ENCODE measurements around the gene TMEM18. TPM values are rescaled to one million over a fixed set of nuclear protein-coding genes. Genes with fewer than 3 reads are reported as not detected.
"Not testable (repeated sequence)": the region's sequence is repeated elsewhere in the genome, so short reads cannot be mapped to it uniquely, and the experiment has no call there.

Gene TMEM18
- total RNA-seq, 1 donor from 2014 or later, result 34.6 TPM

DNA sequence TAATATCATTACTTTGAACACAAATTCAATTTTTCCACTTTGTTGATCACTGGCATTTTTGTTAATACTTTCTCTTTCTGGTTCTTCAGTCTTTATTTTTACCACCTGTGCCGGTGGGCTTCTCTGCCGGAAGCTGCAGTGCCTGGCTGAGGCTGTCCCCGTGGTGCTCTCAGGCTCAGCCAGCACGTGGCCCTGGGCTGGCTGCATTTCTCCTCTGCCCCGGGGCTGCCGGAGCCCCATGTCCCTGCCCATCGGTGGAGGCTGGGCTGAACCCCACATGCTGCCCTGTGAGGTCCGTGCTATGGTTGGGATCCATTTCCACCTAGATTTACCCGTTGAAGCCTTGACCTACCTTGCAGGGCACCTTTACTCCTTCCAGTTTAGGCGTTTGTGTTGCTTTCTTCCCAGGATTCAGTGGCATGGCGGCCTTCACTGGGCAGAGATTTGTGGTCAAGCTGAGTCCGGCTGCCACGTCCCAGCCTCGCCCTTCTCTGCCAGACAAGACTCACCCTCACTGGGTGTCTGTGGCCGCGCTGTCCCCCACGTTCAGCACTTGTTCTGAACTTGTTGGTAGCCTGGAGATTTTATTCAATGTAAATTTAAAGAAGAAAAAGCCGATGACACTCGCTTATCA is 12.8 kb upstream of the TMEM18 start:
- ChIA-PET POLR2A (interaction anchor here (0.9 kb wide), 1 partner anchor 12 kb away, joined by 9 read pairs; no protein-coding TSS in a partner anchor), CTCF (no interaction called here)
- ATAC-seq (ENCODE audit: low read depth), result peak; percentile 69
- no peak overlapping the region for H3K27ac Mint-ChIP-seq
- peaks cover 17% of the 10 kb centered on the region for H3K4me1 Mint-ChIP-seq
- no peaks in the 10 kb centered on the region for H3K27me3 Mint-ChIP-seq
- H3K9me3 Mint-ChIP-seq, result peaks cover 3% of the 10 kb centered on the region
- H3K36me3 Mint-ChIP-seq (ENCODE audit: low read depth), result peaks cover 3% of the 10 kb centered on the region
- DNase-seq, result no peak
- TF ChIP-seq, protein P1, sequence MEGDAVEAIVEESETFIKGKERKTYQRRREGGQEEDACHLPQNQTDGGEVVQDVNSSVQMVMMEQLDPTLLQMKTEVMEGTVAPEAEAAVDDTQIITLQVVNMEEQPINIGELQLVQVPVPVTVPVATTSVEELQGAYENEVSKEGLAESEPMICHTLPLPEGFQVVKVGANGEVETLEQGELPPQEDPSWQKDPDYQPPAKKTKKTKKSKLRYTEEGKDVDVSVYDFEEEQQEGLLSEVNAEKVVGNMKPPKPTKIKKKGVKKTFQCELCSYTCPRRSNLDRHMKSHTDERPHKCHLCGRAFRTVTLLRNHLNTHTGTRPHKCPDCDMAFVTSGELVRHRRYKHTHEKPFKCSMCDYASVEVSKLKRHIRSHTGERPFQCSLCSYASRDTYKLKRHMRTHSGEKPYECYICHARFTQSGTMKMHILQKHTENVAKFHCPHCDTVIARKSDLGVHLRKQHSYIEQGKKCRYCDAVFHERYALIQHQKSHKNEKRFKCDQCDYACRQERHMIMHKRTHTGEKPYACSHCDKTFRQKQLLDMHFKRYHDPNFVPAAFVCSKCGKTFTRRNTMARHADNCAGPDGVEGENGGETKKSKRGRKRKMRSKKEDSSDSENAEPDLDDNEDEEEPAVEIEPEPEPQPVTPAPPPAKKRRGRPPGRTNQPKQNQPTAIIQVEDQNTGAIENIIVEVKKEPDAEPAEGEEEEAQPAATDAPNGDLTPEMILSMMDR (IDR thresholded peaks at IDR 0.05), result no peak
- intact Hi-C loops (cut with micrococcal nuclease), result no loop called here
- no peak overlapping the region for H3K4me3 Mint-ChIP-seq

DNA sequence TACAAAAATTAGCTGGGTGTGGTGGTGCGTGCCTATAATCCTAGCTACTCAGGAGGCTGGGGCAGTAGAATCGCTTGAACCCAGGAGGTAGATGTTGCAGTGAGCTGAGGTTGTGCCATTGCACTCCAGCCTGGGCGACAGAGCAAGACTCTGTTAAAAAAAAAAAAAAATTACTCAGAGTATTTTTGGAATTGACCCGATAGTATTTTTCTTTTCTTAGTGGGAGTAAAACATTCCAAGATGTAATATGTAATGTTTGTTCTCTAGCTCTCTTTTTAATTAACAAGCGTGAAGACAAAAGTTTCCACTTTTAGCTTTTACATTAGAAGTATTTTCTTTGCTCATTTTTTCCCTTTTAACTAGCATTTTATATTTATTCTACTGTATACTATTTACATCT is 12.0 kb upstream of the TMEM18 start:
- Mint-ChIP-seq H3K9me3 (peaks cover 9% of the 10 kb centered on the region), H3K4me1 (peaks cover 17% of the 10 kb centered on the region), H3K4me3 (no peak overlapping the region), H3K36me3 (ENCODE audit: low read depth) (peaks cover 9% of the 10 kb centered on the region), H3K27me3 (no peaks in the 10 kb centered on the region), H3K27ac (no peak overlapping the region)
- intact Hi-C loops (cut with micrococcal nuclease), result no loop called here
- CTCF ChIA-PET, result no interaction called here
- TF ChIP-seq, protein P1 (IDR thresholded peaks at IDR 0.05), result no peak
- no peak for ATAC-seq (ENCODE audit: low read depth)
- POLR2A ChIA-PET, result no interaction called here
- DNase-seq, result no peak

DNA sequence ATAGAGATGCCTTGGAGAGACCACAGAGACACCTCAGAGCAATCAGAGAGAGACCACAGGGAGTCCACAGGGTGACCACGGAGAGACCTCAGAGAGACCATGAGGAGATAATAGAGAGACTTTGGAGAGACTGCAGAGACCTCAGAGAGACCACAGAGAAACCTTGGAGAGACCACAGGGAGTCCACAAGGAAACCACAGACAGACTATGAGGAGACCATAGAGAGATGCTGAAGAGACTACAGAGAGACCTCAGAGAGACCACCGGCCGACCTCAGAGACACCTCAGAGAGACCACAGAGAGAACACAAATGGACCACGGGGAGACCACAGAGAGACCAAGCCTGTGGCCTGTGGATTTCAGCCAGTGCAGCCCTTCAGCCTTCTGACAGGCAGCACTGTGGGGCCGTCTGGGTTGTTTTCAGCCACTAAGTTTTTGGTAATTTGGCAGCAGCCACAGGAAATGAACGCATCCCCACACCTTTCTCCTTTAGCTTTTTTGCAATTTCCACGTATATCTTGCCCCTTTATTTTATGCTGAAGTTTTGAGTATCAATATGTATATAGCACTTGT is 11.4 kb upstream of the TMEM18 start:
- DNase-seq (no peak), ATAC-seq (ENCODE audit: low read depth) (no peak)
- no peak overlapping the region for H3K4me3 Mint-ChIP-seq
- H3K27me3 Mint-ChIP-seq, result no peaks in the 10 kb centered on the region
- intact Hi-C loops (cut with micrococcal nuclease), result no loop called here
- H3K4me1 Mint-ChIP-seq, result peaks cover 17% of the 10 kb centered on the region
- H3K36me3 Mint-ChIP-seq (ENCODE audit: low read depth), result peaks cover 14% of the 10 kb centered on the region
- H3K27ac Mint-ChIP-seq, result no peak overlapping the region
- CTCF ChIA-PET, result no interaction called here
- TF ChIP-seq, protein P1 (IDR thresholded peaks at IDR 0.05), result no peak
- POLR2A ChIA-PET, result no interaction called here
- peaks cover 13% of the 10 kb centered on the region for H3K9me3 Mint-ChIP-seq

DNA sequence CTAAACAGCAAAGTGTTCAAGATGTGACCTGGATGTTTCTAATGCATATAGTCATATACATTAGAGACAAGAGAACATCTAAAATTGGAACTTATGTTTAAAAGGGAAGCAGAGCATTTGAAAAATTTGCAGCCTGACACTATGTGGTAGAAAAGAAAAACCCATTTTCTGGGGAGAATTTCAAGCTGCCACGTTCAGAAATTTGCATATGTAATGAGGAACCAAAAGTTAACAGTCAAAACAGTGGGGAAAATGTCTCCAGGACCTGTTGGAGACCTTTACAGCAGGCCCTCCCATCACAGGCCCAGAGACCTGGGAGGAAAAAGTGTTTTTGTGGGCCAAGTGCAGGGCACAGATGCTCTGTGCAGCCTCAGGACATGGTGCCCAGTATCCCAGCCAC is 8.2 kb upstream of the TMEM18 start:
- Mint-ChIP-seq H3K36me3 (ENCODE audit: low read depth) (peaks cover 14% of the 10 kb centered on the region), H3K4me3 (no peak overlapping the region), H3K27ac (no peak overlapping the region), H3K9me3 (peaks cover 14% of the 10 kb centered on the region), H3K4me1 (peaks cover 17% of the 10 kb centered on the region), H3K27me3 (no peaks in the 10 kb centered on the region)
- ATAC-seq (ENCODE audit: low read depth) (no peak), DNase-seq (no peak)
- CTCF ChIA-PET, result no interaction called here
- TF ChIP-seq, protein P1 (IDR thresholded peaks at IDR 0.05), result no peak
- POLR2A ChIA-PET, result no interaction called here
- intact Hi-C loops (cut with micrococcal nuclease), result no loop called here

DNA sequence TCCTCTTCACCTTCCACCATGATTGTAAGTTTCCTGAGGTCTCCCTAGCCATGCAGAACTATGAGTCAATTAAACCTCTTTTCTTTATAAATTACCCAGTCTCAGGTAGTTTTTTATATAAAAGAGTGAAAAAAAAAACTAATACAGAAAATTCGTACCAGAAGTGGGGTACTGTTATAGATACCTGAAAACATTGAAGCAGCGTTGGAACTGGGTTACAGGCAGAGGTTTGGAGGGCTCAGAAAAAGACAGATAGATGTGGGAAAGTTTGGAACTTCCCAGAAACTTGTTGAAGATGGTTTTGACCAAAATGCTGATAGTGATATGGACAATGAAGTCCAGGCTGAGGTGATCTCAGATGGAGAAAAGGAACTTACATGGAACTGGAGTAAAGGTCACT is 7.7 kb upstream of the TMEM18 start:
- intact Hi-C loops (cut with micrococcal nuclease); CTCF ChIA-PET; H3K27ac Mint-ChIP-seq; H3K27me3 Mint-ChIP-seq; H3K4me3 Mint-ChIP-seq; ATAC-seq (ENCODE audit: low read depth); POLR2A ChIA-PET; DNase-seq: not testable (repeated sequence)
- H3K4me1 Mint-ChIP-seq, result peaks cover 12% of the 10 kb centered on the region
- peaks cover 14% of the 10 kb centered on the region for H3K36me3 Mint-ChIP-seq (ENCODE audit: low read depth)
- H3K9me3 Mint-ChIP-seq, result peaks cover 14% of the 10 kb centered on the region
